Measurements from ENCODE around the gene CACNA2D3. TPM values are rescaled to one million over a fixed set of nuclear protein-coding genes. Genes with fewer than 3 reads are reported as not detected.

The CACNA2D3 gene
- total and polyA plus RNA-seq, 4 donors = 0.06 to 0.37 (median 0.08) TPM; not detected in 1

- no peak overlapping the region for H3K4me3 ChIP-seq (ENCODE audit: low read depth in 1 of 3, low read length in 3 of 3)
- no peak for TF ChIP-seq GABPA (IDR thresholded peaks at IDR 0.05 in 1 of 2, conservative IDR thresholded peaks at IDR 0.05 in 1 of 2)
- TF ChIP-seq TAF1 (conservative IDR thresholded peaks at IDR 0.05) = no peak
- H3K27ac ChIP-seq (ENCODE audit: low read depth in 1 of 2, low read length in 2 of 2) = no peak overlapping the region
- H3K9me3 ChIP-seq (ENCODE audit: control insufficient read depth in 4 of 4, low read length in 3 of 4) = no peaks in the 10 kb centered on the region
- no peaks in the 10 kb centered on the region for H3K4me1 ChIP-seq (ENCODE audit: control insufficient read depth in 4 of 4, insufficient read depth in 4 of 4, low read length in 3 of 4)
- DNase-seq (ENCODE audit: low spot score) = no peak
- no peaks in the 10 kb centered on the region for H3K36me3 ChIP-seq (ENCODE audit: control insufficient read depth in 4 of 4, insufficient read depth in 3 of 4, low read depth in 1 of 4, low read length in 3 of 4)
- WGBS = 20% methylated on average over 1 of the region's 1 CpG
- H3K27me3 ChIP-seq (ENCODE audit: control insufficient read depth in 4 of 4, insufficient read depth in 4 of 4, low read length in 3 of 4) = no peaks in the 10 kb centered on the region
- H3K9ac ChIP-seq (ENCODE audit: low read depth in 1 of 2, low read length in 2 of 2) = no peak overlapping the region
Measured at GRCh38 chr3:54822206-54822605, 699.9 kb downstream of the CACNA2D3 start.

GRCh38 chr3:54826251-54826691, 703.9 kb downstream of the CACNA2D3 start:
- no peak overlapping the region for H3K9ac ChIP-seq (ENCODE audit: low read depth in 1 of 2, low read length in 2 of 2)
- H3K36me3 ChIP-seq (ENCODE audit: control insufficient read depth in 4 of 4, insufficient read depth in 3 of 4, low read depth in 1 of 4, low read length in 3 of 4) = no peaks in the 10 kb centered on the region
- WGBS = 85% methylated on average over 3 of the region's 3 CpGs
- H3K4me1 ChIP-seq (ENCODE audit: control insufficient read depth in 4 of 4, insufficient read depth in 4 of 4, low read length in 3 of 4) = no peaks in the 10 kb centered on the region
- H3K4me3 ChIP-seq (ENCODE audit: low read depth in 1 of 3, low read length in 3 of 3) = no peak overlapping the region
- no peak for DNase-seq (ENCODE audit: low spot score)
- no peaks in the 10 kb centered on the region for H3K27me3 ChIP-seq (ENCODE audit: control insufficient read depth in 4 of 4, insufficient read depth in 4 of 4, low read length in 3 of 4)
- no peak overlapping the region for H3K27ac ChIP-seq (ENCODE audit: low read depth in 1 of 2, low read length in 2 of 2)
- H3K9me3 ChIP-seq (ENCODE audit: control insufficient read depth in 4 of 4, low read length in 3 of 4) = peaks cover 0 to 10% (median 4%) of the 10 kb centered on the region in 4 donors
- TF ChIP-seq CTCF (IDR thresholded peaks at IDR 0.05; ENCODE audit: low read depth, low read length, missing input control) = no peak
- TF ChIP-seq ATF3 (IDR thresholded peaks at IDR 0.05) = no peak
- no peak for TF ChIP-seq JUND (IDR thresholded peaks at IDR 0.05)
- no peak for TF ChIP-seq HNF4G (IDR thresholded peaks at IDR 0.05)
- TF ChIP-seq ZBTB33 (IDR thresholded peaks at IDR 0.05) = no peak
- no peak for TF ChIP-seq TAF1 (conservative IDR thresholded peaks at IDR 0.05)
- TF ChIP-seq RXRA (IDR thresholded peaks at IDR 0.05) = no peak
- no peak for TF ChIP-seq NR2F2 (IDR thresholded peaks at IDR 0.05)
- no peak for TF ChIP-seq EGR1 (IDR thresholded peaks at IDR 0.05; ENCODE audit: low read depth in 2 of 2)
- TF ChIP-seq REST (IDR thresholded peaks at IDR 0.05) = no peak
- TF ChIP-seq YY1 (IDR thresholded peaks at IDR 0.05) = no peak
- no peak for TF ChIP-seq FOXA2 (IDR thresholded peaks at IDR 0.05)
- no peak for TF ChIP-seq RAD21 (IDR thresholded peaks at IDR 0.05)
- no peak for TF ChIP-seq FOXA1 (IDR thresholded peaks at IDR 0.05)
- no peak for TF ChIP-seq MAX (IDR thresholded peaks at IDR 0.05)
- TF ChIP-seq SP1 (IDR thresholded peaks at IDR 0.05) = no peak
- TF ChIP-seq GABPA (IDR thresholded peaks at IDR 0.05 in 1 of 2, conservative IDR thresholded peaks at IDR 0.05 in 1 of 2) = no peak
- no peak for TF ChIP-seq HNF4A (conservative IDR thresholded peaks at IDR 0.05)
